Measurements from ENCODE around the gene CAMK4.

The CAMK4 gene

DNA sequence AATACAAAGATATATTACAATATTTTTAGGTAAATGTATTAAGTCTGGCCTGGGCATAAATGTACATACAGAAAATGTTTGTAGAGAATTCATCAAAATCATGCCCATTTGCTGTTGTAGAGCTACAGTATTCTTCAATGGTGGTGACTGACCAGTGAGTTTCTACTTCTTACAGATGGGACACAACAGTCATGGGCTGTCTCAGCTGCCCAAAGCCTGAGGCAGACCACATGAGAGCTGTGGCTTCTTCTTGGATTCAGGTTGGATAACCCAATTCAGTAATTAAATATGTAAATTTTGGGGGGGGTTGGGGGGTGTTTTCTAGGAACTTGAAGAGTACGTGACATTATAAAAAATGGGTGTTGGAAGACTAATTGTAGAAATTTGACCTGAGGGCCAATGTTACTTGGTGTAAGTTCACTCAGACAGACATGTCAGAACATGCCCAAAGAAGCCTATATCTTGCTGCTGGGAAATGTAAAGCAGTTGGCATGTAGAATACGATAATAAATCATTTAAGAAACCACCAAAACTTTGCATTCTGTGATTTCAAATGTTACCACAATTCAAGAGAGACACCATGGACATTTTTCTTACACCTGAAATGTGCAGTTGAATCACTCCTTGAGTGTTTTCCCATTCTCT lies 270.3 kb downstream of the CAMK4 start:
- no peak overlapping the region for H3K4me3 Mint-ChIP-seq
- peaks cover 25% of the 10 kb centered on the region for H3K36me3 Mint-ChIP-seq (ENCODE audit: low read depth)
- H3K27me3 Mint-ChIP-seq (ENCODE audit: low read depth), result no peaks in the 10 kb centered on the region
- H3K9me3 Mint-ChIP-seq, result no peaks in the 10 kb centered on the region
- H3K4me1 Mint-ChIP-seq, result peaks cover 21% of the 10 kb centered on the region
- TF ChIP-seq, protein P1, sequence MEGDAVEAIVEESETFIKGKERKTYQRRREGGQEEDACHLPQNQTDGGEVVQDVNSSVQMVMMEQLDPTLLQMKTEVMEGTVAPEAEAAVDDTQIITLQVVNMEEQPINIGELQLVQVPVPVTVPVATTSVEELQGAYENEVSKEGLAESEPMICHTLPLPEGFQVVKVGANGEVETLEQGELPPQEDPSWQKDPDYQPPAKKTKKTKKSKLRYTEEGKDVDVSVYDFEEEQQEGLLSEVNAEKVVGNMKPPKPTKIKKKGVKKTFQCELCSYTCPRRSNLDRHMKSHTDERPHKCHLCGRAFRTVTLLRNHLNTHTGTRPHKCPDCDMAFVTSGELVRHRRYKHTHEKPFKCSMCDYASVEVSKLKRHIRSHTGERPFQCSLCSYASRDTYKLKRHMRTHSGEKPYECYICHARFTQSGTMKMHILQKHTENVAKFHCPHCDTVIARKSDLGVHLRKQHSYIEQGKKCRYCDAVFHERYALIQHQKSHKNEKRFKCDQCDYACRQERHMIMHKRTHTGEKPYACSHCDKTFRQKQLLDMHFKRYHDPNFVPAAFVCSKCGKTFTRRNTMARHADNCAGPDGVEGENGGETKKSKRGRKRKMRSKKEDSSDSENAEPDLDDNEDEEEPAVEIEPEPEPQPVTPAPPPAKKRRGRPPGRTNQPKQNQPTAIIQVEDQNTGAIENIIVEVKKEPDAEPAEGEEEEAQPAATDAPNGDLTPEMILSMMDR (IDR thresholded peaks at IDR 0.05; ENCODE audit: unreplicated experiment in 3 of 3), result no peak
- H3K27ac Mint-ChIP-seq, result peak overlapping the region in 1 of 3 experiments; percentile 92

DNA sequence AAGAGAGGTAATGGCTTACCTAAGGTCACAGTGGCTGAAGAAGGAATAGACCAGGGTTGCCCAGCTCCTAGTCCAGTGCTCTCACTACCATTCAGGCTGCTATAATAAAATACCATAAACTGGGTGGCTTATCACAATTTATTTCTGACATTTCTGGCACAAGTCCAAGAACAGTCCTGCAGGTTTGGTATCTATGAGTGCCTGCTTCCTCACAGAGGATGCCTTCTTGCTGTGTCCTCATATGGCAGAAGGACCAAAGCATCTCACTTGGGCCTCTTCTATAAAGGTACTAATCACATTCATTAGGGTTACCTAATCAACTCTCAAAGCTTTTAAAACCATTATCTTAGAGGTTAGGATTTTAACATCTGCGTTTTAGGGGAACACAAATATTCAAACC lies 271.0 kb downstream of the CAMK4 start:
- no peak overlapping the region for H3K4me3 Mint-ChIP-seq
- TF ChIP-seq, protein P1 (IDR thresholded peaks at IDR 0.05; ENCODE audit: unreplicated experiment in 3 of 3), result no peak
- H3K27me3 Mint-ChIP-seq (ENCODE audit: low read depth), result no peaks in the 10 kb centered on the region
- H3K36me3 Mint-ChIP-seq (ENCODE audit: low read depth), result peaks cover 29% of the 10 kb centered on the region
- H3K4me1 Mint-ChIP-seq, result peaks cover 21% of the 10 kb centered on the region
- H3K27ac Mint-ChIP-seq, result peak overlapping the region in 1 of 3 experiments; percentile 18
- H3K9me3 Mint-ChIP-seq, result no peaks in the 10 kb centered on the region

DNA sequence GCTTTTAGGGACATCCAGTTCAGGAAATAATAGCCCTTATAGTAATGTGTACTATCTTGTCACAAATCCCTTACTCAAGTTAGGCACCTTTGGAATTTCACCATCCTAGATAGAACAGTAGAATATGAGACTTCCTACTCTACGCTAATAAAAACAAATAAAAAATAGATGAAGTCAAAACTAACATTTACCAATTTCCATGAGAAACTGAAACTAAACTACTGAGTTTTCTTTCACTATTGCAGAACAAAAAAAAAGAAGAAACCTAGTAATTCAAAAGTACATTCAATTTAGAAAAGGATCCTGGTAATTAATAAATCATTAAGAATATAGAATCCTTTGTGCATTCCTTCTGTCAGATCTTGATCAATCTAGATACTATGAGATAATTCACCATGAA lies 274.2 kb downstream of the CAMK4 start:
- Mint-ChIP-seq H3K27ac (no peak overlapping the region), H3K36me3 (ENCODE audit: low read depth) (peaks cover 41% of the 10 kb centered on the region), H3K4me1 (peaks cover 23% of the 10 kb centered on the region), H3K27me3 (ENCODE audit: low read depth) (no peaks in the 10 kb centered on the region), H3K9me3 (no peaks in the 10 kb centered on the region), H3K4me3 (no peak overlapping the region)
- TF ChIP-seq, protein P1 (IDR thresholded peaks at IDR 0.05; ENCODE audit: unreplicated experiment in 3 of 3), result no peak

DNA sequence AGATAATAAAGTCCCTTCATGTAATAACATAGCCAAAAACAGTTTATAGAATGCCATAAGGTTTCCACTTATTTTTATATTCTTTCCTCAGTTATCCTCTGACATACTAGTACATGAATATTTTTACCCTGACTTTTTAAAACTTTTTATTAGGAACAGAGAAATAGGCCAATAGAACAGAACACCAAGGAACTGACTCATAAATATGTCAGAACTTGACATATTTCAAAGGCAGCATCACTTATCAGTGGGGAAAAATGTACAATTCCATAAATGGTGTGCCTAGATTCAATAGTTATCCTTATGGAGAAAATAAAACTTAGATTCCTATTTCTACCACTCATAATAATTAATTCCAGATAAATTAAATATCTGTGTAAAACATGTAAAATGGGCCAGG lies 278.8 kb downstream of the CAMK4 start:
- Mint-ChIP-seq H3K27me3 (ENCODE audit: low read depth) (no peaks in the 10 kb centered on the region), H3K4me3 (no peak overlapping the region), H3K27ac (peak overlapping the region in 2 of 3 experiments; percentile 50 to 96), H3K9me3 (no peaks in the 10 kb centered on the region), H3K4me1 (peaks cover 30% of the 10 kb centered on the region), H3K36me3 (ENCODE audit: low read depth) (peaks cover 42% of the 10 kb centered on the region)
- TF ChIP-seq, protein P1 (IDR thresholded peaks at IDR 0.05; ENCODE audit: unreplicated experiment in 3 of 3), result no peak

DNA sequence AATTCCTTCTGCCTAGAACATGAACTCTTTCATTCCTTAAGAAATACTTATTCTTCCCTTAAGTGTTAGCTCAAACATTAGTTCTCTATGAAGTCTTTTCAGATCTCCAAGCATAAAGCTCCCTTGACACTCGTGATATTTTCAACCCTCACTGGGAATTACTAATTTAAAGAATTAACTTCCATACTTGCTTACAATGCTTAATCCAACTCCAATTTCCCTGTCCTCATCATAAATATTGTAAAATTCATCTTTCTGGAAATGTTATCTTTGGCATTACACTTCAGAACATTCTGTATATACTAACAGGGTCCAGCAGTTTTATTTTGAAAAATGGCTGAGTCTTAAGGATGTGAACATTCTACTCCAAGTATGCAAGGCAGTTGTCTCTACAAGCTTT lies 280.9 kb downstream of the CAMK4 start:
- Mint-ChIP-seq H3K4me3 (peak overlapping the region in 2 of 3 experiments; percentile 10 to 61), H3K27me3 (ENCODE audit: low read depth) (no peaks in the 10 kb centered on the region), H3K36me3 (ENCODE audit: low read depth) (peaks cover 27% of the 10 kb centered on the region), H3K4me1 (peaks cover 41% of the 10 kb centered on the region), H3K27ac (peak overlapping the region; percentile 92 to 96 (median 96)), H3K9me3 (no peaks in the 10 kb centered on the region)
- TF ChIP-seq, protein P1 (IDR thresholded peaks at IDR 0.05; ENCODE audit: unreplicated experiment in 3 of 3), result no peak

DNA sequence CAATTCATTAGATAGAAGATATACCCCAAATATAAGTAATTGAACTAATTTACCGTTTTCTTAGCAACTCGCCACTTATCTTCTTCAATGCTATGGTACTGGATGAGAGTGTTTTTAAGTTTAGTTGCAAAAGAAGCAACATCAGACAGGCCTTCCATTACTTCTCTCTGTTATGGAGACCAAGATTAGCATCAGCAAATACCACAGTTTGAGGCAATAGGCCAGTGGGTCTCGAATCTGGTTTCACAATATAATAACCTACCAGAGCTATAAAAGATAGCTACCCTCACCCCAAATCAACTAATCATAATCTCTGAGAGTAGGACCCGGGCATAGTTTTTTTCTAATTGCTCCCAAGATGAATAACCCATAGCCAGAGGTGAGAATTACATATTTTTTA lies 283.1 kb downstream of the CAMK4 start:
- no peaks in the 10 kb centered on the region for H3K27me3 Mint-ChIP-seq (ENCODE audit: low read depth)
- H3K4me3 Mint-ChIP-seq, result peak overlapping the region in 1 of 3 experiments; percentile 42
- peaks cover 41% of the 10 kb centered on the region for H3K4me1 Mint-ChIP-seq
- peaks cover 15% of the 10 kb centered on the region for H3K36me3 Mint-ChIP-seq (ENCODE audit: low read depth)
- no peaks in the 10 kb centered on the region for H3K9me3 Mint-ChIP-seq
- H3K27ac Mint-ChIP-seq, result peak overlapping the region in 2 of 3 experiments; percentile 28 to 71
- TF ChIP-seq, protein P1 (IDR thresholded peaks at IDR 0.05; ENCODE audit: unreplicated experiment in 3 of 3), result no peak
